B cell (primary cell): Measurements from ENCODE around the gene PCSK6.

Experiments used
- EZH2 ChIP-seq: IDR thresholded peaks from 2 replicates; pipeline ENCODE4 v1.6.1; 2012; ENCODE audit warnings: borderline replicate concordance, low read depth, mild to moderate bottlenecking, moderate library complexity, low read length; ENCODE audit not compliant: insufficient read depth, poor library complexity, severe bottlenecking
- TF ChIP-seq, protein P1 (sequence below): fragments of 200-600 bp; IDR thresholded peaks from one replicate; pipeline ENCODE4 v1.8.0; 2022; ENCODE audit warnings: antibody characterized with exemption, mild to moderate bottlenecking

DNA sequence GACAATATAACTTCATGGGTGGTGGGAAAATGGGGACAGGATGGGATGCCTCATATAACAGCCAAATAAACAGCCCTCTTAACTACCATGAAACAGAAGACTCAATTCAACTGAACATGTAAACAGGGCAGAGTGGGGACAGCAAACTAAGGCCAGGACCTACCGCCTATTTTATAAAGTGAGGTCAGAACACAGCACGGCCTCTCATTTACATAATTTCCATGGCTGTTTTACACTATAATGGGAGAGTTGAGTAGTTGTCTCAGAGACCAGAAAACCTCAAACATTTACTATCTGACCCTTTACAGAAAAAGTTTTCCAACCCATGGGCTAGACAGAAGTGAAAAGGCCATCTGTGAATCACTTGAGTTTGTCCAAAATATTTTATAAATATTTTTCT is 137.8 kb downstream of the PCSK6 start:
- TF ChIP-seq, protein P1, sequence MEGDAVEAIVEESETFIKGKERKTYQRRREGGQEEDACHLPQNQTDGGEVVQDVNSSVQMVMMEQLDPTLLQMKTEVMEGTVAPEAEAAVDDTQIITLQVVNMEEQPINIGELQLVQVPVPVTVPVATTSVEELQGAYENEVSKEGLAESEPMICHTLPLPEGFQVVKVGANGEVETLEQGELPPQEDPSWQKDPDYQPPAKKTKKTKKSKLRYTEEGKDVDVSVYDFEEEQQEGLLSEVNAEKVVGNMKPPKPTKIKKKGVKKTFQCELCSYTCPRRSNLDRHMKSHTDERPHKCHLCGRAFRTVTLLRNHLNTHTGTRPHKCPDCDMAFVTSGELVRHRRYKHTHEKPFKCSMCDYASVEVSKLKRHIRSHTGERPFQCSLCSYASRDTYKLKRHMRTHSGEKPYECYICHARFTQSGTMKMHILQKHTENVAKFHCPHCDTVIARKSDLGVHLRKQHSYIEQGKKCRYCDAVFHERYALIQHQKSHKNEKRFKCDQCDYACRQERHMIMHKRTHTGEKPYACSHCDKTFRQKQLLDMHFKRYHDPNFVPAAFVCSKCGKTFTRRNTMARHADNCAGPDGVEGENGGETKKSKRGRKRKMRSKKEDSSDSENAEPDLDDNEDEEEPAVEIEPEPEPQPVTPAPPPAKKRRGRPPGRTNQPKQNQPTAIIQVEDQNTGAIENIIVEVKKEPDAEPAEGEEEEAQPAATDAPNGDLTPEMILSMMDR: no peak
- TF ChIP-seq EZH2: no peak
